ENCODE measurements around the gene MIGA1.

The MIGA1 gene

DNA sequence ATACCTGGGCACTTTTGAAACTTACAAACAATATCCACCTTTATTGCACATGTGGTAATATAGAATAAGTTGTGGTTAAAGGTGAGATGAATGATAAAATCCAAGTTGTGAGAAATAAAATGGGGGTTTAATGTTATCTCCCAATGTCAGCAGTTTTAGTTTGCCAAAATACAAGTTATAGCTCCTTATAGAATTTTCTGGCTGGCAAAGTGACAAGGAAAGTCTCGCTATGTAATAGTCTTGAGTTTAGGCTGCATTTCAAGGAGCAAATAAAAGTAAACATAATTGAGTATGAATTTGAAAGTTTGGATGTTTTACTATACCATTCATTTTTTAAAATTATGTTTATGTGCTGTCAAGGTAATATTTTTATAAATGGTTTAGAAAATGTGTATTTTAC lies 94.0 kb downstream of the MIGA1 start:
- Histone ChIP-seq H3K27me3 (no peaks in the 10 kb centered on the region), H3K9me3 (no peaks in the 10 kb centered on the region), H3K36me3 (no peaks in the 10 kb centered on the region), H3K4me1 (no peaks in the 10 kb centered on the region), H3K4me3 (ENCODE audit: low read depth, low read length) (no peak overlapping the region)
- TF ChIP-seq, protein P1, sequence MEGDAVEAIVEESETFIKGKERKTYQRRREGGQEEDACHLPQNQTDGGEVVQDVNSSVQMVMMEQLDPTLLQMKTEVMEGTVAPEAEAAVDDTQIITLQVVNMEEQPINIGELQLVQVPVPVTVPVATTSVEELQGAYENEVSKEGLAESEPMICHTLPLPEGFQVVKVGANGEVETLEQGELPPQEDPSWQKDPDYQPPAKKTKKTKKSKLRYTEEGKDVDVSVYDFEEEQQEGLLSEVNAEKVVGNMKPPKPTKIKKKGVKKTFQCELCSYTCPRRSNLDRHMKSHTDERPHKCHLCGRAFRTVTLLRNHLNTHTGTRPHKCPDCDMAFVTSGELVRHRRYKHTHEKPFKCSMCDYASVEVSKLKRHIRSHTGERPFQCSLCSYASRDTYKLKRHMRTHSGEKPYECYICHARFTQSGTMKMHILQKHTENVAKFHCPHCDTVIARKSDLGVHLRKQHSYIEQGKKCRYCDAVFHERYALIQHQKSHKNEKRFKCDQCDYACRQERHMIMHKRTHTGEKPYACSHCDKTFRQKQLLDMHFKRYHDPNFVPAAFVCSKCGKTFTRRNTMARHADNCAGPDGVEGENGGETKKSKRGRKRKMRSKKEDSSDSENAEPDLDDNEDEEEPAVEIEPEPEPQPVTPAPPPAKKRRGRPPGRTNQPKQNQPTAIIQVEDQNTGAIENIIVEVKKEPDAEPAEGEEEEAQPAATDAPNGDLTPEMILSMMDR (IDR thresholded peaks at IDR 0.05; ENCODE audit: low read depth, low read length), result no peak
- no peak for DNase-seq

DNA sequence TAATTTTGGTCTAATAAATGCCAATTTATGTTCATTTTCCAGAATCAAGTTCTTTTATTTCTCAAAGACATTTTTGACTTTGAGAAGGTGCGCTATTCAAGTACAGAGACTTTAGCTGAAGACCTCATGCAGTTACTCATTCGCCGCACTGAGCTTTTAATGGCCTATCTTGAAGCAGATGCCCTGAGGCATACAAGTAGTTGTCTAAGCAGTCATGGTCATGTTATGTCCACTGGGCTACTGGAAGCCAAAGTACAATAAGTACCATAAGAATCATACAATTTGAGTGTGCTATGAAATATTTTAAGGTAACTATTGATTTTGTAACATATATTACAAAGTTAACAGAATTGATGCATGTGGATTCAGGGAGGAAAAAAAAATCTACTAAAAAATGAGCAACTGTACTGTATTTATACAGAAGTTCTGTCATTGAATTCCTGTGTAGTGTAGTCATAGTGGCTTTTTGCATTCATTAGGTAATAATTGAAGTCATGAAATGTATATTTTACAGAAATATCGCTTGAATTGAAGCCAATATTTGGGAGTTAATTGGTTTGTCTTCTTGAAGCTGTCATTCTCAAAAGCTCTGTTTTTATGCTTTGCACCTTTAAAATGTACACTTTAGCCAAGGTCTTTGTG lies 95.5 kb downstream of the MIGA1 start:
- H3K36me3 ChIP-seq, result no peaks in the 10 kb centered on the region

DNA sequence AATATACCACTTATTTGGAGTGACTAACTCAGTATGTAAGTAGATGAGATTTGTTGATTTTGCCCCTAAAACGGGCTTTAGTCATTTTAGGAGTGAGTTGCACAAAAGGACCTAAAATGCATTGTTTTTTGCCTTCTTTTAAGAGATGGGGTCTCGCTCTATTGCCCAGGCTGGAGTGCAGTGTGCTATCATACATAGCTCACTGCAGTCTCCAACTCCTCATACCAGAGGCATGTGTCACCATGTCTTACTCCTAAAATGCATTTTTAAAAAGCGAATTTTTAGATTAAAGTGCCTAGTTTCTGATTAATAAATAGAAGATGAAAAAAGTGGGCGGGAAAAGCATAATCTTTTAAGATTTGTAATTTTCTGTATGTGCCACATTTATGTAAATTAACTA lies 97.4 kb downstream of the MIGA1 start:
- no peaks in the 10 kb centered on the region for H3K9me3 ChIP-seq
- H3K36me3 ChIP-seq, result no peaks in the 10 kb centered on the region
- TF ChIP-seq, protein P1 (IDR thresholded peaks at IDR 0.05; ENCODE audit: low read depth, low read length), result no peak
- no peaks in the 10 kb centered on the region for H3K4me1 ChIP-seq
- no peaks in the 10 kb centered on the region for H3K27me3 ChIP-seq
- DNase-seq, result no peak
- no peak overlapping the region for H3K4me3 ChIP-seq (ENCODE audit: low read depth, low read length)

More for the DNA sequence above, 95.5 kb downstream of the MIGA1 start:
- Histone ChIP-seq H3K4me1 (no peaks in the 10 kb centered on the region), H3K4me3 (ENCODE audit: low read depth, low read length) (no peak overlapping the region), H3K27me3 (no peaks in the 10 kb centered on the region), H3K9me3 (no peaks in the 10 kb centered on the region)
- no peak for DNase-seq
- TF ChIP-seq, protein P1 (IDR thresholded peaks at IDR 0.05; ENCODE audit: low read depth, low read length), result no peak

DNA sequence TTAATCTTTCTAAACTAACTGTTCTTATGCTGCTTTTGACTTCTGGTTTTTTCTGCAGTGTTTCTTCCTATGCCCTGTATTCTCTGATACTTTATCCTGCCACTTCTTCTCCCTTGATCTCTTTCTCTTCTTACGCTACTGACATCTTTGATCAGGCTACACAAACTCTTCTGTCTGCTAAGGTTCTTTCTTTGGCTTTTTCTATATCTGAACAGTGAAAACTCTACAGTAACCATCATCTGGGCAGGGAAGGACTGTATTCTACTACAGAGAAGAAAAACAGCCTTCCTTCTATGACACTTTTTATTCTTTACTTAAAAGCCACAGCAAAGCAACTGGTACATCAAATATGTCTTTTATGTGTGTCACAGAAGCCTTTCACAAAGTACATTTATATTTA lies 101.6 kb downstream of the MIGA1 start:
- Histone ChIP-seq H3K4me3 (ENCODE audit: low read depth, low read length) (no peak overlapping the region), H3K9me3 (no peaks in the 10 kb centered on the region), H3K4me1 (no peaks in the 10 kb centered on the region), H3K36me3 (no peaks in the 10 kb centered on the region), H3K27me3 (no peaks in the 10 kb centered on the region)
- TF ChIP-seq, protein P1 (IDR thresholded peaks at IDR 0.05; ENCODE audit: low read depth, low read length), result no peak
- no peak for DNase-seq

DNA sequence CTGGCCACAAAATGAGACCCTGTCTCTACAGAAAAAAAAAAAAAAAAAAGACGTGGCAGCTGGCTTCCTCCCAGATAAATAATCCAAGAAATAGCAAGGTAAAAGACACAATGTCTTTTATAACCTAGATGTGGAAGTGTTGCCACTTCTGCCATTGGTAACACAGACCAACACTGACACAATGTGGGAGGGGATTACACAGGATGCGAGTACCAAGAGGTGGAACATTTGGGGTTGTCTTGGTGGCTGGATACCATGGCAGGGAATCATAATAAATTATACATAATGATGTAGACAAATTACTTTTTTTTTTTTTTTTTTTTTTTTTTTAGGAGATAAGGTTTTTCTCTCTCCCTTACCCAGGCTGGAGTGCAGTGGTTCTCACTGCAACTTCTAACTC lies 103.0 kb downstream of the MIGA1 start:
- Histone ChIP-seq H3K36me3 (no peaks in the 10 kb centered on the region), H3K9me3 (no peaks in the 10 kb centered on the region), H3K27me3 (no peaks in the 10 kb centered on the region), H3K4me3 (ENCODE audit: low read depth, low read length) (no peak overlapping the region), H3K4me1 (no peaks in the 10 kb centered on the region)
- TF ChIP-seq, protein P1 (IDR thresholded peaks at IDR 0.05; ENCODE audit: low read depth, low read length), result no peak
- DNase-seq, result no peak

DNA sequence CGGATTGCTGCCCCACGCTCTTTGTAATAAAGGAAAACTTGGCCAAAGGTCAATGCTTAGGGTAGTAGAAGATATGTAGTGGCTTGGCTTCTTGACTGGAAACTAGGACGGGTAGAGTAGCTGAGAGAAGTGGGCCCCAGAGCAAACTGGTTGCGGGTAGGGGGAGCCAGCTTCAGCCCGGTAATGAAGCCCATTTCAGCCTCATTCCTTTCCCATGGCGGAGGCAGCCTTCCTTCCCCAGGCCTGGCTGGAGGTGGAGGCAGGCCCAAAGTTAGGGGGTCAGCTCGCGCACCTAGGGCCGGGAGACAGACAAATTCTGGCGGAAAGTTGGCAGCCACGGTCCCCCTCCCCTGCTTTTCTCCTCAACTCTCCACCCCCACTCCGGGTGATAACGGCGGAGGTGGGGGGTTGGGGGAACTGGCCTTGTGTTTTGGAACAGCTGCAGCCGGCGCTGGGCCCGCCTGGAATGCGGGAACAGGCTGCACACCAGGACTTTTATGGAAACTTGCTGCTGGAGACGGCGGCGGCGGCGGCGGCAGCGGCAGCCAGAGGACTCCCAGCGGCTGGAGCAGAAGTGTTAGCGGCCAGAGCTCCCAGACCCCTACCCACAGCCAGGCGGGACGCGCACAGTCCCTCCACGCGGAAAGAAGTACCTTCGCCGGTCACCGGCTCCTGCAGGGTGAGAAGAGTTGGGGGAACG lies 108.8 kb downstream of the MIGA1 start, which contains the start of gene NEXN:
Gene NEXN (plus strand): TSS at position 544 of the 700 bp plus-strand sequence. CDS start 27,483 bp downstream, outside the sequence.
- Histone ChIP-seq H3K27me3 (no peaks in the 10 kb centered on the region), H3K36me3 (no peaks in the 10 kb centered on the region), H3K9me3 (no peaks in the 10 kb centered on the region), H3K4me3 (ENCODE audit: low read depth, low read length) (peak within 1 kb of the TSS; percentile 65), H3K4me1 (no peaks in the 10 kb centered on the region)
- TF ChIP-seq, protein P1 (IDR thresholded peaks at IDR 0.05; ENCODE audit: low read depth, low read length), result no peak
- peak; percentile 42 for DNase-seq

All from BE2C (cell line).